Activated CD8-positive, alpha-beta memory T cell treated with anti-CD3 and anti-CD28 coated beads, Interleukin-2, amount 50 U/mL, for 24 hours (primary cell): Measurements from ENCODE around the gene VAMP1.
"Not testable (repeated sequence)": the region's sequence is repeated elsewhere in the genome, so short reads cannot be mapped to it uniquely, and the experiment has no call there.

ENCODE experiments used
- DNase-seq: peaks from one replicate; pipeline ENCODE4 v3.0.0-alpha.2; 2020; ENCODE audit errors: extremely low read depth

The VAMP1 gene

GRCh38 chr12:6470375-6471163 is at the start of gene VAMP1:
Gene VAMP1, minus strand, starts transcription at chr12:6470677. Its CDS starts 146 bp downstream, at chr12:6470531.
- DNase-seq = peak; percentile 94

- no peak for DNase-seq
These were observed 49.7 kb upstream of the VAMP1 start for GRCh38 chr12:6520186-6520585.

- DNase-seq = no peak
These were observed 37.6 kb upstream of the VAMP1 start for GRCh38 chr12:6508087-6508486.

- DNase-seq = no peak
These were observed 36.9 kb upstream of the VAMP1 start for GRCh38 chr12:6507102-6507998.

- DNase-seq = no peak
These were observed 30.0 kb upstream of the VAMP1 start for GRCh38 chr12:6500466-6500865.

- DNase-seq = not testable (repeated sequence)
These were observed 26.8 kb upstream of the VAMP1 start for GRCh38 chr12:6497291-6497690.

GRCh38 chr12:6494968-6495367 is 24.5 kb upstream of the VAMP1 start:
- DNase-seq = no peak

GRCh38 chr12:6494258-6494743 is 23.8 kb upstream of the VAMP1 start:
- DNase-seq = no peak

GRCh38 chr12:6493497-6494257 is 23.2 kb upstream of the VAMP1 start, which contains the start of gene NCAPD2:
Gene NCAPD2, plus strand, starts transcription at chr12:6494102. Its CDS starts 997 bp downstream, at chr12:6495099.
- DNase-seq = peak; percentile 87

- peak; percentile 94 for DNase-seq
These were observed 22.5 kb upstream of the VAMP1 start, which contains the start of gene MRPL51 for GRCh38 chr12:6492838-6493496. Gene MRPL51, minus strand, starts transcription at chr12:6493262. Its CDS starts 126 bp downstream, at chr12:6493136.

GRCh38 chr12:6490673-6491072 is 20.2 kb upstream of the VAMP1 start:
- not testable (repeated sequence) for DNase-seq

GRCh38 chr12:6489449-6489848 is 19.0 kb upstream of the VAMP1 start:
- no peak for DNase-seq

GRCh38 chr12:6488240-6488639 is 17.8 kb upstream of the VAMP1 start:
- no peak for DNase-seq

GRCh38 chr12:6478416-6478815 is 7.9 kb upstream of the VAMP1 start:
- DNase-seq = no peak

- DNase-seq = not testable (repeated sequence)
These were observed 7.3 kb upstream of the VAMP1 start for GRCh38 chr12:6477601-6478377.

GRCh38 chr12:6476489-6476888 is 6.0 kb upstream of the VAMP1 start:
- DNase-seq = no peak

GRCh38 chr12:6475233-6475975 is 4.9 kb upstream of the VAMP1 start:
- not testable (repeated sequence) for DNase-seq

GRCh38 chr12:6472491-6472890 is 2.0 kb upstream of the VAMP1 start:
- DNase-seq = no peak

GRCh38 chr12:6471989-6472360 is 1.5 kb upstream of the VAMP1 start:
- no peak for DNase-seq
